Esophagus muscularis mucosa (tissue), 4 donors: Measurements from ENCODE around the gene CA12. TPM values are rescaled to one million over a fixed set of nuclear protein-coding genes. Genes with fewer than 3 reads are reported as not detected.

ENCODE experiments used
- DNase-seq: peaks from one replicate; pipeline ENCODE4 v3.0.0-alpha.2; 2017; ENCODE audit errors: extremely low spot score
- H3K27ac ChIP-seq, 4 donors: fragments of 200-600 bp; sonication (generic); replicated peaks in 1 of 4; 1 replicate in 3 of 4; 2 replicates in 1 of 4; pipeline ENCODE4 v1.5.1; 2016 to 2019; ENCODE audit warnings: mild to moderate bottlenecking in 1 of 4
- H3K27me3 ChIP-seq, 4 donors: fragments of 200-600 bp; sonication (generic); one replicate each; pipeline versions ENCODE4 v1.5.1 to v1.6.0; 2016 to 2019
- H3K36me3 ChIP-seq, 4 donors: fragments of 200-600 bp; sonication (generic); one replicate each; pipeline ENCODE4 v1.5.1; 2016 to 2019
- H3K4me1 ChIP-seq, 4 donors: fragments of 200-600 bp; sonication (generic); one replicate each; pipeline ENCODE4 v1.5.1; 2016 to 2019
- H3K4me3 ChIP-seq, 4 donors: fragments of 200-600 bp; sonication (generic); 1 replicate in 2 of 4; 2 replicates in 2 of 4; pipeline ENCODE4 v1.5.1; 2016 to 2019; ENCODE audit warnings: mild to moderate bottlenecking in 4 of 4, moderate library complexity in 1 of 4
- H3K9me3 ChIP-seq, 4 donors: fragments of 200-600 bp; sonication (generic); 1 replicate in 3 of 4; 2 replicates in 1 of 4; pipeline ENCODE4 v1.5.1; 2016 to 2019
- CTCF ChIP-seq, 3 experiments: fragments of 200-600 bp in 2 of 3; fragments of 450-650 bp in 1 of 3; sonication (generic) in 2 of 3; IDR thresholded peaks; one replicate each; pipeline ENCODE4 v1.5.1; 2017 to 2019; ENCODE audit warnings: antibody characterized with exemption in 3 of 3, mild to moderate bottlenecking in 2 of 3, moderate library complexity in 1 of 3
- EP300 ChIP-seq: sonication (generic); formaldehyde crosslinking; IDR thresholded peaks from one replicate; pipeline ENCODE4 v1.6.1; 2017; ENCODE audit warnings: antibody characterized with exemption
- POLR2A ChIP-seq: fragments of 450-650 bp; IDR thresholded peaks from one replicate; pipeline ENCODE4 v1.6.1; 2017; ENCODE audit warnings: antibody characterized with exemption, moderate library complexity, mild to moderate bottlenecking, low read depth
- POLR2AphosphoS5 ChIP-seq, 2 donors: sonication (generic); formaldehyde crosslinking; IDR thresholded peaks; one replicate each; pipeline ENCODE4 v1.6.1; 2017; ENCODE audit warnings: antibody characterized with exemption in 2 of 2
- WGBS: methylation state at CpG from one replicate; pipeline ENCODE4 v1.1.5; 2018; 5-methylcytosine and 5-hydroxymethylcytosine counted together
- intact Hi-C: fragments of 100-400 bp; cut with DNase I; formaldehyde crosslinking; loops from one replicate; pipeline ENCODE4 v1.15.1; 2023
- total RNA-seq, 4 donors: library from RNA; depleted of rRNA; stranded (reverse); fragments of >200 nt; gene quantifications; one replicate each; pipeline versions ENCODE4 v1.1.0 to v1.2.1, GENCODE V29; 2016

Gene CA12
- 10 to 100 TPM in 1 of 4 donors, 1 to 10 TPM in 3; 2.3 to 14.5 (median 6.0) TPM for total RNA-seq

DNA sequence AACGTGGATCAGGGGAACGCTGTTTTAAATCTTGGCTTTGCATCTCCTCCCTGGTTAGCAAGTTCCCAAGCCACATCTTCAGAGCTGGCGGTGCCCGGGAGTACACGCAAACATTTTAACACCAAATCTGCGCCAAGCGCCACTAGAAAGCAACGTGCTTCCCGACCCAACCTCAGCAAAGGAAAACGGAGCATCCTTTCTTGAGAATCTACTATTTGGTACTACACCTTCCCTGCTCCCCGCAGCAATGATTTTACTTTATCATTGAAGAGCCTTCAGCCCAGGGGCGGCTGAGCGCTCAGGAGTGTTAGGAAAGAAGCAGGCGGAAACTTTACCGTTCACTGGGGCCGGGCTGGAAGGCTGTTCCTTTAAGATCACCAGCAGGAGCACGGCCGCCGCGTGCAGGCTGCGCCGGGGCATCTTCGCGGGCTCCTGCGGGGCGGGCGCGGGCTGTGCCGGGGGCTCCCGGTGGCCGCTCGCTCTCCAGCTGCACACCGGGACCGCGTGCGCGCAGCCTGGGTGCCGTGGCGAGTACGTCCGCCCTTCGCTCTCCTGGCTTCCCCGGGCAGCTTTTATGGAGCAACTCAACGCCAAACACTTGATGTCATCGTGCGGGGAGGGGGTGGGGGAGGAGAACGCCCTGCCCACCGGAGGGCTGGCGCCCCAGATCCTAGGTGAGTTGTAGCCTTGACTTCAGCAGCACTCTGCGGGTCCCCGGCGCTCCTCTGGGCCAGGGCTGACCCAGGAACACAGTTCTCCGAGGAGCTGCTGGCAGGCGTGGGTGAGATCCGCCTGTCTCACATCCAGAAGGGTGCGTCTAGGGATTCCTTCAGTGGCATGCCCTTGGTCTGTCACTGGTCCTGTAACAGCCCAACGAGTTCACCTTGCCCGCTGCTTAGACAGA lies at the start of gene CA12:
CA12 (minus strand) TSS at position 546 of the 904 bp plus-strand sequence; CDS start at position 420, 126 bp downstream.
- no peaks in the 10 kb centered on the region for H3K36me3 ChIP-seq
- DNase-seq: no peak
- H3K4me1 ChIP-seq: peaks cover 11 to 34% (median 27%) of the 10 kb centered on the region in 4 donors
- WGBS: 2% methylated on average over 24 of the region's 58 CpGs
- peak in 1 of 2 donors; percentile 14 for TF ChIP-seq POLR2AphosphoS5 (IDR thresholded peaks at IDR 0.05)
- TF ChIP-seq POLR2A: peak; percentile 11
- TF ChIP-seq CTCF (IDR thresholded peaks at IDR 0.05): no peak
- TF ChIP-seq EP300: no peak
- H3K27ac ChIP-seq: peak within 1 kb of the TSS; percentile 42 to 72 (median 51)
- peaks cover 0 to 8% (median 0%) of the 10 kb centered on the region in 4 donors for H3K27me3 ChIP-seq
- intact Hi-C loops: no loop called here
- peak within 1 kb of the TSS; percentile 56 to 65 (median 56) for H3K4me3 ChIP-seq
- no peaks in the 10 kb centered on the region for H3K9me3 ChIP-seq

DNA sequence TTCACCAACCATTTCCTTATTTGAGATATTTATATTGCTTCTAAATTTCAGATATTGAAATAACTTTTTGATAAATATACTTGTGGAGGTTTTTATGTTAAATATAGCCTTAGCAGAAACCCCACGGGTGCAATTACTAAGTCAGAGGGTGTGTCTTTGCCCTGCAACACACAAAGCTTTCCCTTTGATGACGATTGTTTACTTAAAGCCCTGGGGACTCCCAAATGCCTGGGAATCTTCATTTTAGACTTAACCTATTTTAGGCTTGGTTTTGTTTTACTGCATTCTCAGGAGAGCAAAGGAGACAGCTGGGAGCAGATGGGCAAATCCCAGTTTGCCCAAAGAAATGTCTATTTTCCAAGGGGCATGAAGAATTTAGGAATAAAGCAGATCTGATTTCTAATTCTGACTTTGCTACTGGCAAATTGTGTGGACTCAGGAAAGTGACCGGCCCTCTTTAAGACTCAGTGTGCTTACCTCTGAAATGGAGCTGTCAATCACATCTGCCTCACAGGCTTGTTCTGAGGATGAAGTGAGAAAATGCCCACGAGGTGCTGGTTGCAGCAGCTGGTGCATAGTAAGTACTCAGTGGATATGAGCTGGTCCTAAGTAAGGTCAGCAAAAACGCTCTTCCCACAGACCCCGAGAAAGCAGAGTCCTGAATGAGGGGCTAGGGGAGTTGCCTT lies 49.3 kb upstream of the CA12 start:
- no peak for DNase-seq
- TF ChIP-seq POLR2AphosphoS5 (IDR thresholded peaks at IDR 0.05) (no peak), EP300 (no peak), POLR2A (no peak), CTCF (IDR thresholded peaks at IDR 0.05) (no peak)
- no peaks in the 10 kb centered on the region for H3K9me3 ChIP-seq
- 58% methylated on average over 6 of the region's 6 CpGs for WGBS
- intact Hi-C loops: no loop called here
- H3K4me3 ChIP-seq: no peak overlapping the region
- no peaks in the 10 kb centered on the region for H3K27me3 ChIP-seq
- H3K4me1 ChIP-seq: peaks cover 3 to 35% (median 20%) of the 10 kb centered on the region in 4 donors
- no peaks in the 10 kb centered on the region for H3K36me3 ChIP-seq
- no peak overlapping the region for H3K27ac ChIP-seq

GRCh38 chr15:63426552-63426951 lies 44.9 kb upstream of the CA12 start:
- intact Hi-C loops: no loop called here

GRCh38 chr15:63425426-63425985 lies 43.9 kb upstream of the CA12 start:
- DNase-seq: no peak
- Histone ChIP-seq H3K4me1 (no peaks in the 10 kb centered on the region), H3K36me3 (no peaks in the 10 kb centered on the region), H3K9me3 (no peaks in the 10 kb centered on the region), H3K4me3 (no peak overlapping the region), H3K27me3 (no peaks in the 10 kb centered on the region), H3K27ac (no peak overlapping the region)
- WGBS: 89% methylated on average over 2 of the region's 2 CpGs
- intact Hi-C loops: no loop called here
- TF ChIP-seq POLR2AphosphoS5 (IDR thresholded peaks at IDR 0.05): no peak
- TF ChIP-seq POLR2A: no peak
- TF ChIP-seq EP300: no peak
- TF ChIP-seq CTCF (IDR thresholded peaks at IDR 0.05): no peak

More at GRCh38 chr15:63426552-63426951, 44.9 kb upstream of the CA12 start:
- Histone ChIP-seq H3K36me3 (no peaks in the 10 kb centered on the region), H3K9me3 (no peaks in the 10 kb centered on the region), H3K27ac (no peak overlapping the region), H3K27me3 (no peaks in the 10 kb centered on the region), H3K4me3 (no peak overlapping the region), H3K4me1 (no peaks in the 10 kb centered on the region)
- WGBS: 100% methylated on average over 2 of the region's 2 CpGs
- TF ChIP-seq EP300 (no peak), CTCF (IDR thresholded peaks at IDR 0.05) (no peak), POLR2A (no peak), POLR2AphosphoS5 (IDR thresholded peaks at IDR 0.05) (no peak)
- DNase-seq: no peak
